Astrocyte of the spinal cord (primary cell): ENCODE results near the gene GRHL1.

Source experiments
- DNase-seq: peaks from one replicate; pipeline ENCODE4 v3.0.0; 2011; ENCODE audit warnings: low read depth, low spot score
- H3K4me3 ChIP-seq: 2 replicates; pipeline ENCODE4 v1.5.1; 2011; ENCODE audit warnings: low read depth, mild to moderate bottlenecking, low read length, moderate library complexity
- CTCF ChIP-seq: IDR thresholded peaks from 2 replicates; pipeline ENCODE4 v1.5.1; 2012; ENCODE audit warnings: low read depth, mild to moderate bottlenecking, low read length, inconsistent platforms
- in situ Hi-C: cut with HindIII; loops from 2 replicates; pipeline ENCODE4 v1.10.0; 2017; ENCODE audit warnings: low sequenced_read_pairs

Gene GRHL1

GRCh38 chr2:10005461-10006235 lies 54.2 kb downstream of the GRHL1 start:
- no peak for TF ChIP-seq CTCF
- no peak for DNase-seq
- H3K4me3 ChIP-seq = no peak overlapping the region
- in situ Hi-C loops = no loop called here

- TF ChIP-seq CTCF = no peak
- no peak for DNase-seq
- in situ Hi-C loops = no loop called here
- H3K4me3 ChIP-seq = no peak overlapping the region
Observed at GRCh38 chr2:10006236-10007161, 55.0 kb downstream of the GRHL1 start.

- no peak overlapping the region for H3K4me3 ChIP-seq
- in situ Hi-C loops = no loop called here
- TF ChIP-seq CTCF = no peak
- DNase-seq = no peak
Observed at GRCh38 chr2:10007435-10007834, 55.9 kb downstream of the GRHL1 start.

- DNase-seq = no peak
- H3K4me3 ChIP-seq = no peak overlapping the region
- in situ Hi-C loops = no loop called here
- no peak for TF ChIP-seq CTCF
Observed at GRCh38 chr2:10007921-10008808, 56.7 kb downstream of the GRHL1 start.

- no peak overlapping the region for H3K4me3 ChIP-seq
- in situ Hi-C loops = no loop called here
- no peak for DNase-seq
- no peak for TF ChIP-seq CTCF
Observed at GRCh38 chr2:10008809-10009176, 57.3 kb downstream of the GRHL1 start.

GRCh38 chr2:10009271-10009810 lies 57.8 kb downstream of the GRHL1 start:
- no peak overlapping the region for H3K4me3 ChIP-seq
- DNase-seq = no peak
- TF ChIP-seq CTCF = no peak
- in situ Hi-C loops = no loop called here
